Measurements from ENCODE around the gene TIMP2.

GRCh38 chr17:78925234-78925633 is at the start of gene TIMP2:
- peak in 1 of 2 donors; percentile 58 for TF ChIP-seq POLR2A (IDR thresholded peaks at IDR 0.05)
- TF ChIP-seq, protein P1, sequence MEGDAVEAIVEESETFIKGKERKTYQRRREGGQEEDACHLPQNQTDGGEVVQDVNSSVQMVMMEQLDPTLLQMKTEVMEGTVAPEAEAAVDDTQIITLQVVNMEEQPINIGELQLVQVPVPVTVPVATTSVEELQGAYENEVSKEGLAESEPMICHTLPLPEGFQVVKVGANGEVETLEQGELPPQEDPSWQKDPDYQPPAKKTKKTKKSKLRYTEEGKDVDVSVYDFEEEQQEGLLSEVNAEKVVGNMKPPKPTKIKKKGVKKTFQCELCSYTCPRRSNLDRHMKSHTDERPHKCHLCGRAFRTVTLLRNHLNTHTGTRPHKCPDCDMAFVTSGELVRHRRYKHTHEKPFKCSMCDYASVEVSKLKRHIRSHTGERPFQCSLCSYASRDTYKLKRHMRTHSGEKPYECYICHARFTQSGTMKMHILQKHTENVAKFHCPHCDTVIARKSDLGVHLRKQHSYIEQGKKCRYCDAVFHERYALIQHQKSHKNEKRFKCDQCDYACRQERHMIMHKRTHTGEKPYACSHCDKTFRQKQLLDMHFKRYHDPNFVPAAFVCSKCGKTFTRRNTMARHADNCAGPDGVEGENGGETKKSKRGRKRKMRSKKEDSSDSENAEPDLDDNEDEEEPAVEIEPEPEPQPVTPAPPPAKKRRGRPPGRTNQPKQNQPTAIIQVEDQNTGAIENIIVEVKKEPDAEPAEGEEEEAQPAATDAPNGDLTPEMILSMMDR (IDR thresholded peaks at IDR 0.05) = no peak
